ENCODE measurements around the gene LILRB3.
"Not testable (repeated sequence)": the region's sequence is repeated elsewhere in the genome, so short reads cannot be mapped to it uniquely, and the experiment has no call there.

- TF ChIP-seq POLR2A, CTCF (IDR thresholded peaks at IDR 0.05): not testable (repeated sequence)
Measured at GRCh38 chr19:54240372-54241336, 17.8 kb upstream of the LILRB3 start.

All from uterus (tissue), 2 donors.